ENCODE measurements around the gene PTPDC1. TPM values are rescaled to one million over a fixed set of nuclear protein-coding genes. Genes with fewer than 3 reads are reported as not detected.

PTPDC1 gene
- total RNA-seq, 1 donor from 2014 or later, result 15.9 TPM

GRCh38 chr9:94148419-94148818, 64.2 kb downstream of the PTPDC1 start:
- no peak overlapping the region for H3K9ac ChIP-seq
- no peaks in the 10 kb centered on the region for H3K27me3 ChIP-seq
- Mint-ChIP-seq H3K4me3 (no peak overlapping the region), H3K27ac (peak overlapping the region; percentile 52), H3K9me3 (no peaks in the 10 kb centered on the region), H3K36me3 (no peaks in the 10 kb centered on the region), H3K4me1 (peaks cover 30% of the 10 kb centered on the region), H3K27me3 (ENCODE audit: insufficient read depth, low read depth) (peaks cover 12% of the 10 kb centered on the region)
- H3K27ac ChIP-seq, result no peak overlapping the region
- no peaks in the 10 kb centered on the region for H3F3A ChIP-seq (ENCODE audit: low read depth)
- no peaks in the 10 kb centered on the region for H3K9me3 ChIP-seq (ENCODE audit: low read depth)
- TF ChIP-seq, protein P1, sequence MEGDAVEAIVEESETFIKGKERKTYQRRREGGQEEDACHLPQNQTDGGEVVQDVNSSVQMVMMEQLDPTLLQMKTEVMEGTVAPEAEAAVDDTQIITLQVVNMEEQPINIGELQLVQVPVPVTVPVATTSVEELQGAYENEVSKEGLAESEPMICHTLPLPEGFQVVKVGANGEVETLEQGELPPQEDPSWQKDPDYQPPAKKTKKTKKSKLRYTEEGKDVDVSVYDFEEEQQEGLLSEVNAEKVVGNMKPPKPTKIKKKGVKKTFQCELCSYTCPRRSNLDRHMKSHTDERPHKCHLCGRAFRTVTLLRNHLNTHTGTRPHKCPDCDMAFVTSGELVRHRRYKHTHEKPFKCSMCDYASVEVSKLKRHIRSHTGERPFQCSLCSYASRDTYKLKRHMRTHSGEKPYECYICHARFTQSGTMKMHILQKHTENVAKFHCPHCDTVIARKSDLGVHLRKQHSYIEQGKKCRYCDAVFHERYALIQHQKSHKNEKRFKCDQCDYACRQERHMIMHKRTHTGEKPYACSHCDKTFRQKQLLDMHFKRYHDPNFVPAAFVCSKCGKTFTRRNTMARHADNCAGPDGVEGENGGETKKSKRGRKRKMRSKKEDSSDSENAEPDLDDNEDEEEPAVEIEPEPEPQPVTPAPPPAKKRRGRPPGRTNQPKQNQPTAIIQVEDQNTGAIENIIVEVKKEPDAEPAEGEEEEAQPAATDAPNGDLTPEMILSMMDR (IDR thresholded peaks at IDR 0.05), result no peak
- no peak for TF ChIP-seq EZH2 (IDR thresholded peaks at IDR 0.05)
- no peak for TF ChIP-seq EZH2phosphoT487 (IDR thresholded peaks at IDR 0.05)
- H3K36me3 ChIP-seq, result no peaks in the 10 kb centered on the region
- DNase-seq (ENCODE audit: low spot score), result no peak
- no peak overlapping the region for H3K4me2 ChIP-seq
- H3K4me1 ChIP-seq, result peaks cover 7% of the 10 kb centered on the region
- H3K4me3 ChIP-seq, result no peak overlapping the region
- no peaks in the 10 kb centered on the region for H4K20me1 ChIP-seq (ENCODE audit: low read depth)
- H3K79me2 ChIP-seq (ENCODE audit: low read depth), result no peaks in the 10 kb centered on the region
- no peak overlapping the region for H2AFZ ChIP-seq (replicated peaks)

DNA sequence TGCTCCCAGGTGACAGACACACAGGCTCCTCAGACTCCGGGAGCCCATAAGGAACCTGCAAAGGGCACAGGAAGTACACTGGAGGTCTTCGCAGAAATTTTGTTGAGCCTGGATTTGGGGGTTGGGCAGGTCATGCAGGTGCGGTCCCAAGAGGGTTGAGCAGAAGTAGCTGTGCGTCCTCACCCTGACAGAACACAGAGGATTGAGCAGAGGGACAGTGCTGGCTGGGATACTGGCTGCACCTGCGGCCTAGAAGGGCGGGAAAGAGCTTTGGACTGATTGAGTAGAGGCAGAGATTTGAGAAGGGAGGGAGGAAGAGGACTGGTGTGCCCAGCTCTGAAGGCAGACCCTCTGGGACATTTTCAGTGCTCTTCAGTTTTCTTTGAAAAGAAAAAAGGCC, 65.4 kb downstream of the PTPDC1 start:
- Histone ChIP-seq H4K20me1 (ENCODE audit: low read depth) (no peaks in the 10 kb centered on the region), H3K27ac (no peak overlapping the region), H3K4me3 (no peak overlapping the region), H3K36me3 (no peaks in the 10 kb centered on the region), H3K9me3 (ENCODE audit: low read depth) (no peaks in the 10 kb centered on the region), H3K79me2 (ENCODE audit: low read depth) (no peaks in the 10 kb centered on the region), H2AFZ (replicated peaks) (peak overlapping the region; percentile 37), H3K9ac (no peak overlapping the region), H3K4me2 (no peak overlapping the region), H3F3A (ENCODE audit: low read depth) (no peaks in the 10 kb centered on the region), H3K4me1 (peaks cover 7% of the 10 kb centered on the region), H3K27me3 (no peaks in the 10 kb centered on the region)
- no peak for DNase-seq (ENCODE audit: low spot score)
- peaks cover 30% of the 10 kb centered on the region for H3K4me1 Mint-ChIP-seq
- H3K36me3 Mint-ChIP-seq, result no peaks in the 10 kb centered on the region
- peak overlapping the region; percentile 32 for H3K27ac Mint-ChIP-seq
- H3K27me3 Mint-ChIP-seq (ENCODE audit: insufficient read depth, low read depth), result peaks cover 12% of the 10 kb centered on the region
- H3K4me3 Mint-ChIP-seq, result no peak overlapping the region
- TF ChIP-seq EZH2 (IDR thresholded peaks at IDR 0.05), result no peak
- TF ChIP-seq, protein P1 (IDR thresholded peaks at IDR 0.05), result no peak
- no peak for TF ChIP-seq EZH2phosphoT487 (IDR thresholded peaks at IDR 0.05)
- H3K9me3 Mint-ChIP-seq, result no peaks in the 10 kb centered on the region

GRCh38 chr9:94150279-94150828, 66.1 kb downstream of the PTPDC1 start:
- Mint-ChIP-seq H3K4me3 (no peak overlapping the region), H3K4me1 (peaks cover 30% of the 10 kb centered on the region), H3K9me3 (no peaks in the 10 kb centered on the region), H3K36me3 (no peaks in the 10 kb centered on the region), H3K27ac (peak overlapping the region; percentile 92), H3K27me3 (ENCODE audit: insufficient read depth, low read depth) (peaks cover 12% of the 10 kb centered on the region)
- Histone ChIP-seq H3K4me3 (no peak overlapping the region), H3K79me2 (ENCODE audit: low read depth) (no peaks in the 10 kb centered on the region), H3K9ac (no peak overlapping the region), H3F3A (ENCODE audit: low read depth) (no peaks in the 10 kb centered on the region), H4K20me1 (ENCODE audit: low read depth) (no peaks in the 10 kb centered on the region), H3K4me2 (no peak overlapping the region), H3K36me3 (no peaks in the 10 kb centered on the region), H3K27me3 (no peaks in the 10 kb centered on the region), H3K4me1 (peaks cover 7% of the 10 kb centered on the region), H2AFZ (replicated peaks) (peak overlapping the region; percentile 37), H3K27ac (no peak overlapping the region), H3K9me3 (ENCODE audit: low read depth) (no peaks in the 10 kb centered on the region)
- no peak for DNase-seq (ENCODE audit: low spot score)
- TF ChIP-seq EZH2phosphoT487 (IDR thresholded peaks at IDR 0.05) (no peak), EZH2 (IDR thresholded peaks at IDR 0.05) (no peak)
- TF ChIP-seq, protein P1 (IDR thresholded peaks at IDR 0.05), result no peak
